Naive thymus-derived CD4-positive, alpha-beta T cell (primary cell): ENCODE results near the gene LONRF3. TPM values are rescaled to one million over a fixed set of nuclear protein-coding genes. Genes with fewer than 3 reads are reported as not detected.
"Not testable (repeated sequence)": the region's sequence is repeated elsewhere in the genome, so short reads cannot be mapped to it uniquely, and the experiment has no call there.

Experiments used
- ATAC-seq: fragments of 150-1000 bp; cut with Tn5 transposase; 2 replicates; pipeline ENCODE4 v1.10.0; 2021; ENCODE audit warnings: mild to moderate bottlenecking, moderate library complexity
- CTCF ChIA-PET: fragments of 350-600 bp; sonication (Branson Sonifier 250); formaldehyde crosslinking; loops from one replicate; lab custom pipeline; 2021; ENCODE audit warnings: antibody characterized with exemption; lab: Charles Lee
- POLR2A ChIA-PET: fragments of 350-600 bp; sonication (Branson Sonifier 250); formaldehyde crosslinking; loops from one replicate; lab custom pipeline; 2021; ENCODE audit warnings: antibody characterized with exemption, inconsistent platforms; lab: Charles Lee
- DNase-seq, 9 donors: peaks; one replicate each; pipeline versions ENCODE4 v3.0.0 to v3.0.0-alpha.2; 2020 to 2022; ENCODE audit warnings: mixed read lengths in 1 of 9
- H3K27ac ChIP-seq: one replicate; pipeline ENCODE4 v1.7.0; 2013; ENCODE audit warnings: mild to moderate bottlenecking, low read depth, low read length, moderate library complexity
- H3K27me3 ChIP-seq, 2 donors: one replicate each; pipeline ENCODE4 v1.7.0; 2013; ENCODE audit warnings: low read length in 2 of 2, mild to moderate bottlenecking in 2 of 2, moderate library complexity in 2 of 2; ENCODE audit not compliant: control insufficient read depth in 2 of 2, insufficient read depth in 2 of 2
- H3K36me3 ChIP-seq, 3 experiments: 1 replicate in 2 of 3; 2 replicates in 1 of 3; pipeline ENCODE4 v1.7.0; 2013; ENCODE audit warnings: low read length in 3 of 3, mild to moderate bottlenecking in 3 of 3, moderate library complexity in 1 of 3; ENCODE audit not compliant: insufficient read depth in 3 of 3, control insufficient read depth in 2 of 3
- H3K4me1 ChIP-seq, 2 donors: one replicate each; pipeline ENCODE4 v1.7.0; 2013; ENCODE audit warnings: low read length in 2 of 2, mild to moderate bottlenecking in 2 of 2, moderate library complexity in 1 of 2; ENCODE audit not compliant: control insufficient read depth in 2 of 2, insufficient read depth in 2 of 2
- H3K4me3 ChIP-seq: 2 replicates; pipeline ENCODE4 v1.7.0; 2013; ENCODE audit warnings: mild to moderate bottlenecking, low read length
- H3K9me3 ChIP-seq, 3 experiments: 1 replicate in 2 of 3; 2 replicates in 1 of 3; pipeline ENCODE4 v1.7.0; 2013; ENCODE audit warnings: low read length in 3 of 3; ENCODE audit not compliant: control insufficient read depth in 2 of 3
- H3K27ac Mint-ChIP-seq, 9 donors: one replicate each; pipeline ENCODE4 v1.8.0; 2020 to 2022; ENCODE audit warnings: mixed read lengths in 9 of 9, mild to moderate bottlenecking in 8 of 9, moderate library complexity in 5 of 9, inconsistent platforms in 2 of 9
- H3K27me3 Mint-ChIP-seq, 5 donors: one replicate each; pipeline ENCODE4 v1.8.0; 2021 to 2022; ENCODE audit warnings: mixed read lengths in 5 of 5, mild to moderate bottlenecking in 1 of 5
- H3K36me3 Mint-ChIP-seq, 5 donors: one replicate each; pipeline ENCODE4 v1.8.0; 2020 to 2022; ENCODE audit warnings: mixed read lengths in 5 of 5, mild to moderate bottlenecking in 3 of 5, inconsistent platforms in 1 of 5
- H3K4me1 Mint-ChIP-seq, 7 donors: one replicate each; pipeline ENCODE4 v1.8.0; 2020 to 2022; ENCODE audit warnings: mixed read lengths in 7 of 7, mild to moderate bottlenecking in 3 of 7, inconsistent platforms in 1 of 7
- H3K4me3 Mint-ChIP-seq, 10 donors: one replicate each; pipeline ENCODE4 v1.8.0; 2020 to 2022; ENCODE audit warnings: mild to moderate bottlenecking in 10 of 10, mixed read lengths in 10 of 10, moderate library complexity in 6 of 10, inconsistent platforms in 2 of 10
- H3K9me3 Mint-ChIP-seq, 11 donors: one replicate each; pipeline ENCODE4 v1.8.0; 2020 to 2022; ENCODE audit warnings: mixed read lengths in 11 of 11, mild to moderate bottlenecking in 4 of 11, inconsistent platforms in 1 of 11, moderate library complexity in 1 of 11
- intact Hi-C, 2 donors: fragments of 100-400 bp; cut with micrococcal nuclease; formaldehyde crosslinking; loops; one replicate each; pipeline ENCODE4 v1.15.1; 2023
- polyA plus RNA-seq, 2 donors: library from polyadenylated mRNA; unstranded; fragments of 300-500 nt; fragmentation: Illumina TruSeq; gene quantifications; one replicate each; pipeline ENCODE4 v1.2.3, GENCODE V29; 2021
- total RNA-seq, 6 experiments: library from RNA in 5 of 6; stranded (reverse) in 5 of 6; gene quantifications; 1 replicate in 5 of 6; 2 replicates in 1 of 6; pipeline ENCODE4 v1.2.3 and lab custom pipeline; 2021 to 2026

Gene LONRF3
- total and polyA plus RNA-seq, 7 experiments from 2014 or later, result 0.07 to 17.8 (median 10.9) TPM

DNA sequence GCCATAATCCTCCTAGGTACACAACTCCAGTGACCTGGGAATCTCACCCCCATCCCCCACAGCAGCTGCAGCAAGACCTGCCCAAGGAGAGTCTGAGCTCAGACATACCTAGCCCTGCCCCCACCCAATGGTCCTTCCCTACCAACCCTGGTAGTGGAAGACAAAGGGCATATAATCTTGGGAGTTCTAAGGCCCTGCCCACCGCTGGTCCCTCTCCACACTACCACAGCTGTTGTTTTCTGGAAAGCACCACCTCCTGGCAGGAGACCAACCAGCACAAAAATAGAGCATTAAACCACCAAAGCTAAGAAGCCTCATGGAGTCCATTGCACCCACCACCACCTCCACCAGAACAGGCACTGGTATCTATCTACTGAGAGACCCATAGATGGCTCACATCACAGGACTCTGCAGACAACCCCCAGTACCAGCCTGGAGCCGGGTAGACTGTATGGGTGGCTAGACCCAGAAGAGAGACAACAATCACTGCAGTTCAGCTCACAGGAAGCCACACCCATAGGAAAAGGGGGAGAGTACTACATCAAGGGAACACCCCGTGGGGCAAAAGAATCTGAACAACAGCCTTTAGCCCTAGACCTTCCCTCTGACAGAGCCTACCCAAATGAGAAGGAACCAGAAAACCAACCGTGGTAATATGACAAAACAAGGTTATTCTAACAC, 18.2 kb downstream of the LONRF3 start:
- not testable (repeated sequence) for H3K27ac ChIP-seq, H3K9me3 Mint-ChIP-seq, H3K27me3 Mint-ChIP-seq, H3K4me3 ChIP-seq, ATAC-seq, H3K27me3 ChIP-seq, H3K9me3 ChIP-seq, H3K36me3 ChIP-seq
- H3K36me3 Mint-ChIP-seq, result peaks cover 0 to 17% (median 9%) of the 10 kb centered on the region in 5 donors
- ChIA-PET CTCF (interaction anchor here (0.8 to 1.0 kb wide), 2 partner anchors 12 to 18 kb away, joined by 3 read pairs; partner anchors contain the start of gene LONRF3), POLR2A (interaction anchor here (0.7 to 6.4 kb wide), 6 partner anchors 10 to 801 kb away, joined by 3 to 48 read pairs (median 4); partner anchors contain the start of gene LONRF3)
- intact Hi-C loops, result loop anchor here in 1 of 2 donors (1.0 to 2.0 kb wide), 2 partner anchors 16 kb away; no protein-coding TSS in a partner anchor
- H3K4me3 Mint-ChIP-seq, result peak overlapping the region in 9 of 10 donors; percentile 3 to 71 (median 64)
- peaks cover 0 to 10% of the 10 kb centered on the region in 2 donors for H3K4me1 ChIP-seq
- H3K4me1 Mint-ChIP-seq, result peaks cover 7 to 46% (median 43%) of the 10 kb centered on the region in 7 donors
- peak in 7 of 9 donors; percentile 24 to 65 (median 55) for DNase-seq
- peak overlapping the region in 8 of 9 donors; percentile 29 to 94 (median 84) for H3K27ac Mint-ChIP-seq

DNA sequence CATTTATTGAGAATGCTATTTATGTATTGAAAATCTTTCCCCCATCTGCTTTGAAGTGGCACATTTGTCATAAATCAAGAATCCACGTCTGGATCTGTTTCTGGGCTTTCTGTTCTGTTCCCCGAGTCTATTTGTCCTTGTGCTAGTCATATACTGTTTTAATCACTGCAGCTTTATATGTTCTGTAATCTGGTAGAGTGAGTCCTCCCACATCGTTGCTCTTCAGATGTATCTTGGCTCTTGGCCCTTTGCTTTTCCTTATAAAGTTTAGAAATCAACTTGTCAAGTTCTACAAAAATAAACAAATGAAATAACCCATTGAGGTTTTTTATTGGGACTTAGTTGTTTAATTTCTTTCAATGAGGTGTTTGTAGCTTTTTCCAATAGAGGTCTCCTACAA, 29.0 kb downstream of the LONRF3 start:
- Mint-ChIP-seq H3K4me3 (no peak overlapping the region), H3K4me1 (peaks cover 0 to 47% (median 30%) of the 10 kb centered on the region in 7 donors), H3K27me3 (no peaks in the 10 kb centered on the region), H3K36me3 (no peaks in the 10 kb centered on the region), H3K27ac (no peak overlapping the region), H3K9me3 (peaks cover 0 to 2% (median 0%) of the 10 kb centered on the region in 11 donors)
- H3K36me3 ChIP-seq, result no peaks in the 10 kb centered on the region
- intact Hi-C loops, result no loop called here
- no peak for DNase-seq
- no peaks in the 10 kb centered on the region for H3K9me3 ChIP-seq
- no peak overlapping the region for H3K4me3 ChIP-seq
- POLR2A ChIA-PET, result interaction anchor here (2.0 kb wide), 1 partner anchor 10 kb away, joined by 7 read pairs; no protein-coding TSS in a partner anchor
- CTCF ChIA-PET, result interaction anchor here (0.8 kb wide), 1 partner anchor 213 kb away, joined by 3 read pairs; no protein-coding TSS in a partner anchor
- H3K4me1 ChIP-seq, result no peaks in the 10 kb centered on the region
- ATAC-seq, result no peak
- H3K27me3 ChIP-seq, result no peaks in the 10 kb centered on the region
- no peak overlapping the region for H3K27ac ChIP-seq

DNA sequence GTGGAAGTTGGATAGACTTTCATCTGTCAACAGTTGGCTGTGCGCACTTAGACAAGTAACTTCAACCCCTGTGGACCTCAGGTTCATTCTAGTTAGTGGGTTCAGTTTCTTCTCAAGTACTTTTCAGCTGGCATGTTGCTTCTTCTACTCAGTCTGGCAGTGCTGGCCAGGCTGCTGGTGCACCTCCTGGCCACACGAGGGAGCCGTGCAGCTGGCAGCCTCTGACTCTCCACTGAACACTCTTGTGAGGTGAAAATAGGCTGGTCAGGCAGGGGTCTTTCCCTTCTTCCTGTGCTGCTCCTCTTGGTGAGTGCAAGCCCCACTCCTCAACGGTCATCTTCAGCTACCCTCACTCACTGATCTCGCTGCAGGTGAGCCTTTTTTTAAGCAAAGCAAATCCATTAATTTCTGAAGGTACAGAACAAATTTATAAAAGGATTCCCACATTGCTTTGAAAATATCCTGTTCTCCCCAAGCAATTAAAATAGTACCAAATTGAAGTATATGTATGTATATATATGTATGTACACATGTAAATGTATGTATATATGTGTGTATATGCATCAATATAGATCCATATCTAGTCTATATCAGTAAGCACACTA, 30.6 kb downstream of the LONRF3 start:
- H3K36me3 ChIP-seq, result peaks cover 0 to 7% (median 0%) of the 10 kb centered on the region in 3 experiments
- peak; percentile 87 for ATAC-seq
- no peaks in the 10 kb centered on the region for H3K27me3 Mint-ChIP-seq
- no peaks in the 10 kb centered on the region for H3K4me1 ChIP-seq
- H3K27ac Mint-ChIP-seq, result peak overlapping the region in 2 of 9 donors; percentile 23 to 38
- peaks cover 0 to 2% (median 0%) of the 10 kb centered on the region in 11 donors for H3K9me3 Mint-ChIP-seq
- CTCF ChIA-PET, result interaction anchor here (0.6 to 2.5 kb wide), 8 partner anchors 10 to 1115 kb away, joined by 3 to 8 read pairs (median 4); partner anchors contain the start of gene LONRF3
- DNase-seq, result peak; percentile 12 to 51 (median 36)
- peaks cover 0 to 41% (median 25%) of the 10 kb centered on the region in 7 donors for H3K4me1 Mint-ChIP-seq
- no peak overlapping the region for H3K27ac ChIP-seq
- no peaks in the 10 kb centered on the region for H3K27me3 ChIP-seq
- intact Hi-C loops, result loop anchor here (1.0 to 5.0 kb wide), 5 partner anchors 30 to 262 kb away; no protein-coding TSS in a partner anchor
- no peaks in the 10 kb centered on the region for H3K9me3 ChIP-seq
- no peaks in the 10 kb centered on the region for H3K36me3 Mint-ChIP-seq
- no peak overlapping the region for H3K4me3 Mint-ChIP-seq
- POLR2A ChIA-PET, result interaction anchor here (1.2 to 2.2 kb wide), 2 partner anchors 13 to 30 kb away, joined by 4 to 9 read pairs; partner anchors contain the start of gene LONRF3
- no peak overlapping the region for H3K4me3 ChIP-seq

DNA sequence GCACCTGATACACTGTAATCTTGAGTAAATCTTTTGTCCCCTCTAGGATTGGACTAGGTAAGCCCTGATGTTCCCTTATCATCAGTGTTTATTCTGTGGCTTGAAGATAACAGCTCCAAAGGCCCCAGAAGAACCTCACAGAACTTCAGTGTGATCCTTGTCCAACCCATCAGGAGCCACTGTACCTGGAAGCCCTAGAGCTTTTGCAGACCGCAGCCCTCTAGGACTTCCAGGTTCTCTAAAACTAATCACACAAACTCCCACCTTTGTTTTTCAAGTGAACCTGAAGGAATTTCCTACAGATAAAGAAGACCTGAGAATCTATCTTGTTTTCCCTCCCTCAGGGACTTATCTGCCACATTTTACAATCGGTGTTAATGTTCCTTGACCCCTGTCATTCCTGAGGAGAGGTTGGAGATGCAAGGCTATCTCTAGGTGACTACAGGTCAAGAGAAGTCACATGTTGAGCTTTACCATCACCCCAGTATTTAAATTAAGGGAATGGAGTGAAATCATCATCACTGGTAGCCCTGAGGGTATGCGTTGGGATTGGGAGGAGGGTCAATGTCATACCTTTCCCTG, 32.9 kb downstream of the LONRF3 start:
- no peak overlapping the region for H3K27ac ChIP-seq
- H3K9me3 ChIP-seq, result no peaks in the 10 kb centered on the region
- Mint-ChIP-seq H3K27ac (no peak overlapping the region), H3K4me3 (no peak overlapping the region), H3K9me3 (no peaks in the 10 kb centered on the region), H3K27me3 (no peaks in the 10 kb centered on the region), H3K4me1 (peaks cover 0 to 21% (median 14%) of the 10 kb centered on the region in 7 donors), H3K36me3 (peaks cover 0 to 2% (median 0%) of the 10 kb centered on the region in 5 donors)
- intact Hi-C loops, result loop anchor here (5.0 kb wide), 2 partner anchors 50 to 260 kb away; no protein-coding TSS in a partner anchor
- no peak overlapping the region for H3K4me3 ChIP-seq
- H3K27me3 ChIP-seq, result no peaks in the 10 kb centered on the region
- POLR2A ChIA-PET, result no interaction called here
- no peak for ATAC-seq
- CTCF ChIA-PET, result interaction anchor here (0.8 to 1.0 kb wide), 2 partner anchors 154 to 168 kb away, joined by 3 read pairs; no protein-coding TSS in a partner anchor
- DNase-seq, result no peak
- no peaks in the 10 kb centered on the region for H3K4me1 ChIP-seq
- peaks cover 0 to 7% (median 0%) of the 10 kb centered on the region in 3 experiments for H3K36me3 ChIP-seq

DNA sequence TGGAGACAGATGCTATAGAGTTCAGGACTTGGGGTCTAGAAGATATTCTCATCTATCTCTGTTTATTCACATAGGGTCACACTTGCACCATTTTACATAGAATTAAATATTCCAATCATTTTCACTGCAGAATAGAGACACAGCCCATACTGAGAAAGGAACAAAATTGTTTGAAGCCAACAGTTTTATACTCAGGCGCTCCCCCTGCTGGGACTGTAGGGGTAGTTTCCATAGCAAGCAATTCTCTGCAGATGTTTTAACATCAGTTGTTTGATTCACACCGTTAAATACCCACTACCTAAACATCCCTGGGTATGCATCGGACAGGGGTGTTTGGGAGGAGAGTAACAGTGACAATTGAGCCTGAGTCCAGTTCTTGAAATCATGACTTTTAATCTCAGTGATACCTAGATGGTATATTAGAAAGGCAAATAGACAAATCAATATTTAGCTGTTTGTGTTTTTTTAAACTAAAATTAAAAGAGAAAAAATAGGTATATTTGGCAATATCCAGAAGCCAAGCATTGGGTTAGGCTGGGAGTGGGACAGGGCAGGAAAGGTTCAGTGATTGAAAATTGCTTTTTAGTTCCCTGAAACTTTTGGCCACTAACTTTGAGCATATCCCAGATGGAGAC, 33.8 kb downstream of the LONRF3 start:
- Mint-ChIP-seq H3K4me3 (no peak overlapping the region), H3K9me3 (no peaks in the 10 kb centered on the region), H3K36me3 (peaks cover 0 to 4% (median 0%) of the 10 kb centered on the region in 5 donors), H3K27me3 (no peaks in the 10 kb centered on the region), H3K4me1 (peaks cover 0 to 17% (median 14%) of the 10 kb centered on the region in 7 donors), H3K27ac (no peak overlapping the region)
- POLR2A ChIA-PET, result no interaction called here
- DNase-seq (peak in 6 of 9 donors; percentile 23 to 37 (median 28)), ATAC-seq (peak; percentile 61)
- Histone ChIP-seq H3K36me3 (peaks cover 0 to 7% (median 0%) of the 10 kb centered on the region in 3 experiments), H3K4me1 (no peaks in the 10 kb centered on the region), H3K4me3 (no peak overlapping the region), H3K27ac (no peak overlapping the region), H3K27me3 (no peaks in the 10 kb centered on the region), H3K9me3 (no peaks in the 10 kb centered on the region)
- CTCF ChIA-PET, result interaction anchor here (0.6 to 1.1 kb wide), 2 partner anchors 59 to 163 kb away, joined by 3 read pairs; no protein-coding TSS in a partner anchor
- intact Hi-C loops, result loop anchor here (1.0 to 5.0 kb wide), 4 partner anchors 15 to 259 kb away; no protein-coding TSS in a partner anchor
